B cell (primary cell): ENCODE measurements around the gene PTGES2. TPM values are rescaled to one million over a fixed set of nuclear protein-coding genes. Genes with fewer than 3 reads are reported as not detected.

Experiments used
- ATAC-seq: fragments of 200-7000 bp; cut with Tn5 transposase; one replicate; pipeline ENCODE4 v1.10.0; 2021; ENCODE audit warnings: low read depth, mild to moderate bottlenecking, moderate number of reproducible peaks, moderate library complexity
- CTCF ChIA-PET: fragments of 350-600 bp; sonication (Branson Sonifier 250); formaldehyde crosslinking; loops from one replicate; lab custom pipeline; 2021; ENCODE audit warnings: antibody characterized with exemption, inconsistent platforms; lab: Charles Lee
- POLR2A ChIA-PET: fragments of 350-600 bp; sonication (Branson Sonifier 250); formaldehyde crosslinking; loops from one replicate; lab custom pipeline; 2021; ENCODE audit warnings: antibody characterized with exemption; lab: Charles Lee
- DNase-seq: peaks from one replicate; pipeline ENCODE4 v3.0.0; 2013
- H2AFZ ChIP-seq: 2 replicates; pipeline ENCODE4 v1.6.1; 2012; ENCODE audit warnings: mild to moderate bottlenecking, low read depth, low read length; ENCODE audit not compliant: insufficient read depth, poor library complexity, severe bottlenecking
- H3K27ac ChIP-seq, 2 donors: 1 replicate in 1 of 2; 2 replicates in 1 of 2; pipeline ENCODE4 v1.5.1; 2012 to 2013; ENCODE audit warnings: low read length in 2 of 2, mild to moderate bottlenecking in 2 of 2, moderate library complexity in 1 of 2
- H3K27me3 ChIP-seq, 4 experiments: fragments of 200-600 bp in 1 of 4; sonication (generic) in 1 of 4; replicated peaks in 1 of 4; 1 replicate in 2 of 4; 2 replicates in 2 of 4; pipeline versions ENCODE4 v1.6.1 to v1.7.0; 2013 to 2016; ENCODE audit warnings: low read length in 3 of 4, mild to moderate bottlenecking in 2 of 4, mixed read lengths in 1 of 4, moderate library complexity in 1 of 4; ENCODE audit not compliant: insufficient read depth in 4 of 4, control insufficient read depth in 3 of 4; ENCODE audit errors: control extremely low read depth in 1 of 4
- H3K36me3 ChIP-seq, 2 experiments: replicated peaks in 1 of 2; 1 replicate in 1 of 2; 2 replicates in 1 of 2; pipeline versions ENCODE4 v1.6.1 to v1.7.1; 2013; ENCODE audit warnings: low read length in 1 of 2; ENCODE audit not compliant: insufficient read depth in 2 of 2, control insufficient read depth in 1 of 2; ENCODE audit errors: control extremely low read depth in 1 of 2, extremely low read depth in 1 of 2
- H3K4me1 ChIP-seq, 2 donors: fragments of 200-600 bp in 1 of 2; sonication (generic) in 1 of 2; 1 replicate in 1 of 2; 2 replicates in 1 of 2; pipeline versions ENCODE4 v1.5.1 to v1.6.1; 2013 to 2017; ENCODE audit warnings: low read length in 2 of 2; ENCODE audit not compliant: control insufficient read depth in 2 of 2, insufficient read depth in 2 of 2
- H3K4me2 ChIP-seq: replicated peaks from 2 replicates; pipeline ENCODE3; 2012; ENCODE audit warnings: mild to moderate bottlenecking, low read depth, low read length; ENCODE audit not compliant: poor library complexity, severe bottlenecking
- H3K4me3 ChIP-seq, 5 experiments: fragments of 200-600 bp in 1 of 5; sonication (generic) in 1 of 5; 1 replicate in 3 of 5; 2 replicates in 2 of 5; pipeline versions ENCODE4 v1.5.1 to v1.7.0; 2011 to 2016; ENCODE audit warnings: low read length in 4 of 5, mild to moderate bottlenecking in 4 of 5, low read depth in 2 of 5, control low read depth in 1 of 5, moderate library complexity in 1 of 5; ENCODE audit not compliant: insufficient read depth in 1 of 5; ENCODE audit errors: control extremely low read depth in 1 of 5, extremely low read depth in 1 of 5
- H3K79me2 ChIP-seq: fragments of 200-600 bp; sonication (generic); one replicate; pipeline ENCODE4 v1.6.0; 2016; ENCODE audit warnings: low read length; ENCODE audit not compliant: control insufficient read depth, insufficient read depth
- H3K9ac ChIP-seq: fragments of 200-600 bp; sonication (generic); 2 replicates; pipeline ENCODE4 v1.6.1; 2017; ENCODE audit warnings: mild to moderate bottlenecking, low read length, moderate library complexity
- H3K9me3 ChIP-seq, 3 donors: one replicate each; pipeline versions ENCODE4 v1.6.1 to v1.7.1; 2013; ENCODE audit warnings: low read length in 2 of 3; ENCODE audit not compliant: control insufficient read depth in 2 of 3, insufficient read depth in 1 of 3; ENCODE audit errors: control extremely low read depth in 1 of 3
- H4K20me1 ChIP-seq: 2 replicates; pipeline ENCODE4 v1.6.0; 2012; ENCODE audit warnings: mild to moderate bottlenecking, low read length; ENCODE audit not compliant: insufficient read depth, control insufficient read depth, poor library complexity, severe bottlenecking
- H3K27ac Mint-ChIP-seq: one replicate; pipeline ENCODE4 v1.8.0; 2021; ENCODE audit warnings: mixed read lengths
- H3K27me3 Mint-ChIP-seq: one replicate; pipeline ENCODE4 v1.8.0; 2021; ENCODE audit warnings: mixed read lengths
- H3K4me1 Mint-ChIP-seq: one replicate; pipeline ENCODE4 v1.8.0; 2021; ENCODE audit warnings: mixed read lengths
- H3K4me3 Mint-ChIP-seq: one replicate; pipeline ENCODE4 v1.8.0; 2021; ENCODE audit warnings: mixed read lengths
- H3K9me3 Mint-ChIP-seq: one replicate; pipeline ENCODE4 v1.8.0; 2022; ENCODE audit warnings: mixed read lengths; ENCODE audit not compliant: insufficient read depth
- EZH2 ChIP-seq: IDR thresholded peaks from 2 replicates; pipeline ENCODE4 v1.6.1; 2012; ENCODE audit warnings: borderline replicate concordance, low read depth, mild to moderate bottlenecking, moderate library complexity, low read length; ENCODE audit not compliant: insufficient read depth, poor library complexity, severe bottlenecking
- WGBS: methylation state at CpG from one replicate; pipeline ENCODE4 v1.1.5; 2013; ENCODE audit warnings: missing lambda C conversion rate; ENCODE audit not compliant: insufficient coverage; 5-methylcytosine and 5-hydroxymethylcytosine counted together
- intact Hi-C: fragments of 100-400 bp; cut with micrococcal nuclease; formaldehyde crosslinking; loops from one replicate; pipeline ENCODE4 v1.10.0; 2022
- polyA plus RNA-seq: library from polyadenylated mRNA; depleted of rRNA; stranded (reverse); fragments of >200 nt; gene quantifications from 2 replicates; pipeline ENCODE4 v1.2.3, GENCODE V29; 2012
- total RNA-seq, 2 donors: library from RNA; stranded (reverse); fragments of 120-200 nt in 1 of 2; gene quantifications; 1 replicate in 1 of 2; 2 replicates in 1 of 2; pipeline versions ENCODE4 v1.2.3 to v1.2.4, GENCODE V29; 2013 to 2022
- TF ChIP-seq, protein P1 (sequence below): fragments of 200-600 bp; IDR thresholded peaks from one replicate; pipeline ENCODE4 v1.8.0; 2022; ENCODE audit warnings: antibody characterized with exemption, mild to moderate bottlenecking

Gene PTGES2
- total and polyA plus RNA-seq, 2 donors (not counting 1 experiment from before 2014, with no cell fraction given) = 77.8 to 113 TPM

DNA sequence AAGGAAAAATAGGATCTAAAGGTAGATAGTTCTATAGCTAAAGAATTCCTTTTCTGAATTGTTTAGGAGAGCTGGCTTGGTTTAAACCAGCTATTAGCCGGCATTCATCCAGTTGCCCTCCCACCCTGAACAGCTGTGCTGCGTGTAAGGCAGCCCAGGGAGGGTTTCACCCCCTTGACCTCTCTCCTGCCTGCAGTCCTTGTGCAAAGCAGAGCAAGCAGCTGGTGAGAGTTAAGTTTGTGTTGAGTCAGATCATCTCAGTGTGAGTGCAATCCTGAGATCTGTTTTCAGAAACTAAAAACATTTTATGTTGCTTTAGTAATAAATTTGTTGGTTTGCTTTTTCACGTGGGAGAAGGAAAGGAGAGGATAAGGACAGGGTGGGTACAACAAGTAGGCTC lies 46.5 kb downstream of the PTGES2 start:
- ChIA-PET CTCF (interaction anchor here (1.2 to 3.5 kb wide), 4 partner anchors 7 to 138 kb away, joined by 4 to 13 read pairs (median 9); no protein-coding TSS in a partner anchor), POLR2A (interaction anchor here (0.6 kb wide), 1 partner anchor 505 kb away, joined by 5 read pairs; no protein-coding TSS in a partner anchor)
- H3K27me3 Mint-ChIP-seq = no peaks in the 10 kb centered on the region
- no peak overlapping the region for H3K4me3 Mint-ChIP-seq
- Histone ChIP-seq H3K79me2 (peaks cover 89% of the 10 kb centered on the region), H3K4me3 (no peak overlapping the region), H2AFZ (no peak overlapping the region), H3K27ac (no peak overlapping the region), H3K9ac (no peak overlapping the region), H3K4me1 (peaks cover 3 to 4% of the 10 kb centered on the region in 2 donors), H4K20me1 (peaks cover 17% of the 10 kb centered on the region), H3K27me3 (no peaks in the 10 kb centered on the region), H3K36me3 (peaks cover 0 to 7% of the 10 kb centered on the region in 2 experiments), H3K9me3 (no peaks in the 10 kb centered on the region), H3K4me2 (no peak overlapping the region)
- no peak overlapping the region for H3K27ac Mint-ChIP-seq
- no peak for ATAC-seq
- no peak for DNase-seq
- intact Hi-C loops = no loop called here
- H3K9me3 Mint-ChIP-seq = no peaks in the 10 kb centered on the region
- WGBS = 70% methylated on average over 1 of the region's 3 CpGs
- TF ChIP-seq, protein P1, sequence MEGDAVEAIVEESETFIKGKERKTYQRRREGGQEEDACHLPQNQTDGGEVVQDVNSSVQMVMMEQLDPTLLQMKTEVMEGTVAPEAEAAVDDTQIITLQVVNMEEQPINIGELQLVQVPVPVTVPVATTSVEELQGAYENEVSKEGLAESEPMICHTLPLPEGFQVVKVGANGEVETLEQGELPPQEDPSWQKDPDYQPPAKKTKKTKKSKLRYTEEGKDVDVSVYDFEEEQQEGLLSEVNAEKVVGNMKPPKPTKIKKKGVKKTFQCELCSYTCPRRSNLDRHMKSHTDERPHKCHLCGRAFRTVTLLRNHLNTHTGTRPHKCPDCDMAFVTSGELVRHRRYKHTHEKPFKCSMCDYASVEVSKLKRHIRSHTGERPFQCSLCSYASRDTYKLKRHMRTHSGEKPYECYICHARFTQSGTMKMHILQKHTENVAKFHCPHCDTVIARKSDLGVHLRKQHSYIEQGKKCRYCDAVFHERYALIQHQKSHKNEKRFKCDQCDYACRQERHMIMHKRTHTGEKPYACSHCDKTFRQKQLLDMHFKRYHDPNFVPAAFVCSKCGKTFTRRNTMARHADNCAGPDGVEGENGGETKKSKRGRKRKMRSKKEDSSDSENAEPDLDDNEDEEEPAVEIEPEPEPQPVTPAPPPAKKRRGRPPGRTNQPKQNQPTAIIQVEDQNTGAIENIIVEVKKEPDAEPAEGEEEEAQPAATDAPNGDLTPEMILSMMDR = no peak
- TF ChIP-seq EZH2 = no peak
- peaks cover 29% of the 10 kb centered on the region for H3K4me1 Mint-ChIP-seq

DNA sequence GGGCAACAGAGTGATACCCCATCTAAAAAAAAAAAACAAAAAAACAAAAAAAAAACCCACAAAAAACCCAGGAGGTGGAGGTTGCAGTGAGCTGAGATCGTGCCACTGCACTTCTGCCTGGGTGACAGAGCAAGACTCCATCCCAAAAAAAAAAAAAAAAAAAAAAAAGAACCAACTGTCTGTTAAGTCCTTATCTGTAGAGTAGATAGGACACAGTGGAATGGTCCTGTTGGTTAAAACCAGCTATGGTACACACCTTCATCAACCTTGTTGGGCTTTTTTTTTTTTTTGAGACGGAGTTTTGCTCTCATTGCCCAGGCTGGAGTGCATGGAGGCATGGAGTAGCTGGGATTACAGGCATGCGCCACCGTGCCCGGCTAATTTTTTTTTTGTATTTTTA lies 47.3 kb downstream of the PTGES2 start:
- Mint-ChIP-seq H3K9me3 (no peaks in the 10 kb centered on the region), H3K4me1 (peaks cover 30% of the 10 kb centered on the region), H3K4me3 (no peak overlapping the region), H3K27me3 (no peaks in the 10 kb centered on the region), H3K27ac (no peak overlapping the region)
- Histone ChIP-seq H3K4me1 (peaks cover 3 to 4% of the 10 kb centered on the region in 2 donors), H3K9ac (no peak overlapping the region), H3K79me2 (peaks cover 89% of the 10 kb centered on the region), H3K9me3 (no peaks in the 10 kb centered on the region), H4K20me1 (peaks cover 17% of the 10 kb centered on the region), H3K27me3 (no peaks in the 10 kb centered on the region), H2AFZ (no peak overlapping the region), H3K4me2 (no peak overlapping the region), H3K27ac (no peak overlapping the region), H3K36me3 (peaks cover 0 to 7% of the 10 kb centered on the region in 2 experiments), H3K4me3 (no peak overlapping the region)
- DNase-seq = no peak
- intact Hi-C loops = no loop called here
- ChIA-PET POLR2A (interaction anchor here (0.7 kb wide), 1 partner anchor 156 kb away, joined by 3 read pairs; no protein-coding TSS in a partner anchor), CTCF (interaction anchor here (0.8 to 3.5 kb wide), 5 partner anchors 13 to 137 kb away, joined by 3 to 13 read pairs (median 4); partner anchors contain the start of gene NAIF1)
- no CpG with 5 or more reads among the region's 5 CpGs for WGBS
- TF ChIP-seq, protein P1 = no peak
- TF ChIP-seq EZH2 = no peak
- no peak for ATAC-seq
